Uterus (tissue), 2 donors: ENCODE measurements around the gene DIP2A.

Experiments
- CTCF ChIP-seq, 4 experiments: fragments of 200-600 bp in 2 of 4; fragments of 450-650 bp in 2 of 4; sonication (generic) in 2 of 4; IDR thresholded peaks; one replicate each; pipeline ENCODE4 v1.5.1; 2016 to 2019; ENCODE audit warnings: antibody characterized with exemption in 4 of 4, mild to moderate bottlenecking in 2 of 4, moderate library complexity in 1 of 4
- POLR2A ChIP-seq, 2 donors: fragments of 450-650 bp; IDR thresholded peaks; one replicate each; pipeline ENCODE4 v1.6.1; 2016; ENCODE audit warnings: antibody characterized with exemption in 2 of 2, mild to moderate bottlenecking in 1 of 2, moderate library complexity in 1 of 2

DNA sequence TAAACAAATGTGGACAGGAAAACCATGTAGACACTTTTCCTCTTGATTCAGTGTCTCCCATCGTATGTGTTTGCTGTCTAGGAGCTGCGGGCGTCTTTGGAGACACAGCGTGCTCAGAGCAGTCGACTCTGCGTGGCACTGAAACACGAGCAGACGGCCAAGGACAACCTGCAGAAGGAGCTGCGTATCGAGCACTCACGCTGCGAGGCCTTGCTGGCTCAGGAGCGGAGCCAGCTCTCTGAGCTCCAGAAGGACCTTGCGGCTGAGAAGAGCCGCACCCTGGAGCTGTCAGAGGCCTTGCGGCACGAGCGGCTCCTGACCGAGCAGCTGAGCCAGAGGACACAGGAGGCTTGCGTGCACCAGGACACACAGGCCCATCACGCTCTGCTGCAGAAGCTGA, 27.2 kb upstream of the DIP2A start:
- TF ChIP-seq POLR2A (IDR thresholded peaks at IDR 0.05) = no peak
- no peak for TF ChIP-seq CTCF (IDR thresholded peaks at IDR 0.05)
